Measurements from ENCODE around the gene CEP170.

- TF ChIP-seq CTCF (IDR thresholded peaks at IDR 0.05) (no peak), POLR2AphosphoS5 (IDR thresholded peaks at IDR 0.05) (no peak), POLR2A (IDR thresholded peaks at IDR 0.05) (no peak)
Measured at GRCh38 chr1:243218059-243218458, 37.0 kb downstream of the CEP170 start.
